Subcutaneous adipose tissue (tissue), 4 donors: Measurements from ENCODE around the gene HS3ST5. TPM values are rescaled to one million over a fixed set of nuclear protein-coding genes. Genes with fewer than 3 reads are reported as not detected.

ENCODE experiments used
- total RNA-seq, 4 donors: library from RNA; depleted of rRNA; stranded (reverse); fragments of >200 nt; gene quantifications; one replicate each; pipeline ENCODE4 v1.1.0, GENCODE V29; 2016
- TF ChIP-seq, protein P1 (sequence below): fragments of 450-650 bp; IDR thresholded peaks from one replicate; pipeline ENCODE4 v1.5.1; 2016; ENCODE audit warnings: low read depth, mild to moderate bottlenecking, control low read depth, antibody characterized with exemption, moderate library complexity

The HS3ST5 gene
- total RNA-seq, 4 donors from 2014 or later: not detected

DNA sequence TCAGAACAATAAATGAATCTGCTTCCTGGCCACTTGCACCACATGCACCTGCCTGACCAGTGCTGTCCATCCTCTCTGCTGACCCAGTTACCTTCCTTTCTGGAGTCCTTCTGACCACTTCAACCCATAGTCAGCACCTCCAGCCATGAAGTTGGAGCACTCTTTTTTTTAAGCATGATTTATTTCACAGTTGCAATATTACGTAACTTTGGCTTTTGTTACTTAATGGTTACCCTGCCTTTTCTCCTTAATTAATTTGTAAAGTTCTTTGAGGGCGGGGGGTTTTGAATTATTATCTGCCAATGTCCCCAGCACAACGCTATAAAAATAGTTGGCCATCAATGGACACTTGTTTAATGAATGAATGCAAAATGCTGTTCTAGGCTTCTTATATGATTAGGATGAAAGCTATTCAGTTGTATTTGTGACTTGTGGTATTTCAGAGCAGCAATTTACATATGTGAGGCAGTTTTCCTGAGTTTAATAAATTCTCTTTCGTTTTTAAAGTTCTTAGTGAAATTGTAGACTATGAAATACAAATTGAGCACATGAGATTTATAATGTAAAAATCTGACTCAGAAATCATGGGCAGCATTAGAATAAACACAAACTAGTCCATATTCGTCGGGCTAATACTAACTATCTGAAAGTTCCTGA, 180.0 kb downstream of the HS3ST5 start:
- TF ChIP-seq, protein P1, sequence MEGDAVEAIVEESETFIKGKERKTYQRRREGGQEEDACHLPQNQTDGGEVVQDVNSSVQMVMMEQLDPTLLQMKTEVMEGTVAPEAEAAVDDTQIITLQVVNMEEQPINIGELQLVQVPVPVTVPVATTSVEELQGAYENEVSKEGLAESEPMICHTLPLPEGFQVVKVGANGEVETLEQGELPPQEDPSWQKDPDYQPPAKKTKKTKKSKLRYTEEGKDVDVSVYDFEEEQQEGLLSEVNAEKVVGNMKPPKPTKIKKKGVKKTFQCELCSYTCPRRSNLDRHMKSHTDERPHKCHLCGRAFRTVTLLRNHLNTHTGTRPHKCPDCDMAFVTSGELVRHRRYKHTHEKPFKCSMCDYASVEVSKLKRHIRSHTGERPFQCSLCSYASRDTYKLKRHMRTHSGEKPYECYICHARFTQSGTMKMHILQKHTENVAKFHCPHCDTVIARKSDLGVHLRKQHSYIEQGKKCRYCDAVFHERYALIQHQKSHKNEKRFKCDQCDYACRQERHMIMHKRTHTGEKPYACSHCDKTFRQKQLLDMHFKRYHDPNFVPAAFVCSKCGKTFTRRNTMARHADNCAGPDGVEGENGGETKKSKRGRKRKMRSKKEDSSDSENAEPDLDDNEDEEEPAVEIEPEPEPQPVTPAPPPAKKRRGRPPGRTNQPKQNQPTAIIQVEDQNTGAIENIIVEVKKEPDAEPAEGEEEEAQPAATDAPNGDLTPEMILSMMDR: no peak

DNA sequence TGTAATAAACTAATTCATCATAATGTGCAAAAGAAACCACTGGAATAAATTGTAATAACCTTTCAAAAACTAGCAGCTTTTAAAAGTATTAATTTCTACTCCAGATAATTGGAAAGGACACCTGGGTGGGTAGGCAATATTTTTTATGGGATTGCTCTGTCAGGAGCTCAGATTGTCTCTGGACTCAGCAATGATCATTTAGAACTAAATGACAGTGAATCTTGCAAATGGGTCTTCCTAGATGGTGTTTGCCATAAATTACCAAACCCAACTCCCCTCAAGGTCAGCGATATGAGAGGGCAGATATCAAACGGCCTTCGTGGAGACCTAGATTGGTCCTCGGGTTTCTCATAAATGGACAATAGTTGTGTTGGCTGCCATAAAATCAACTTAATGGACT, 181.9 kb downstream of the HS3ST5 start:
- TF ChIP-seq, protein P1: no peak

DNA sequence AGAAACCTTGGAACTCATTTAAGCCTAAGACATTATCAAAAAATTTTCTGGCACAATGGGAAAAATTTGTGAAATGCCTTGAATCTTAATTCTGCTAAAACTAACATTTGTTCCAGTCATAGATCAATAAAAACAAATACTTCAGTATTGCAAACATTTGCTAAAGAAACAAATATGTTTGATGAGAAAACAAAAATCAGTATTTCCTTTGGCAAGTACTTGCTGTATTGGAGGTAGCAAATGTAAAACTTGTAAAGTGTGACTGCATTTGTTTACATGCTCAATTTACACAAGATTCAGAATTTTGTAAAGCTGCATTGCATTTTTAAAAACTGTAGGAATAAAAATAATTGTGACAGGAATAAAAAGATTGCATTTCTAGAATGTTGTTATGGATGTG, 183.1 kb downstream of the HS3ST5 start:
- TF ChIP-seq, protein P1: no peak

DNA sequence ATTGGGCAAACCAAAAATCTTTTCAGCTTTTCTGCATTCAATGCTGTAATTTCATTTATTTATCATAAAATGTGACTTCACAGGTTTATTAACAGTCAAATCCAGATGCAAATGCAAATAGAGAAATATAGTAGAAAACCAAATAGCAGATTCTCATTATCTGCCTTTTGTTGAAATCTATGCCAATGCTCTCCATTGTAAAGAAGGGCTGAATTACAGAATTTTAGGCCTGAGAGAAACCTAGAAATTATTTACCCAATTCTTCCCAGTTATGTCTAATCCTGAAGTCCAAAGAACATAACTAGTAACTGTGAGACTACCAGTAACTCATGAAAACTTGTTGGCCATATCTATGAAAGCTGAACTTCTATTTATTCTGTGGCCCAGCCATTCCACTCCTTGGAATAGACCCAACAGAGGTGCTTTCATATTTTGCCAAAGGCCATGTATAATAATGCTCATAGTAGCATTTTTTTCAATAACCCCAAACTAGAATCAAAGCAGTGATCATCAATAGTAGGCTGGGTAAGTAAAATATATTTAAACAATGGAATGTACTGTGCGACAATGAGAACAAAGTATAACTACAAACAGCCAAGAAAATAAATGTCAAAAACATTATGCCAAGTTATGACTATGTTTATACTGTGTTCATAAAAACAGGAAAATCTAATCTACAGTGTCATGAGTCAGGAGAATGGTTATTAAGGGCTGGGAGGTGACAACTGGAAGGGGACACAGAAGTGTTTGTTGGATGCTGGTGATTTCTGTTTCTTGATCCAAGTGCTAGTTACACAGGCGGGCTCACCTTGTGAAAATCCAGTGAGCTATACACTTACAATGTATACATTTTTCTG, 183.8 kb downstream of the HS3ST5 start:
- TF ChIP-seq, protein P1: no peak

DNA sequence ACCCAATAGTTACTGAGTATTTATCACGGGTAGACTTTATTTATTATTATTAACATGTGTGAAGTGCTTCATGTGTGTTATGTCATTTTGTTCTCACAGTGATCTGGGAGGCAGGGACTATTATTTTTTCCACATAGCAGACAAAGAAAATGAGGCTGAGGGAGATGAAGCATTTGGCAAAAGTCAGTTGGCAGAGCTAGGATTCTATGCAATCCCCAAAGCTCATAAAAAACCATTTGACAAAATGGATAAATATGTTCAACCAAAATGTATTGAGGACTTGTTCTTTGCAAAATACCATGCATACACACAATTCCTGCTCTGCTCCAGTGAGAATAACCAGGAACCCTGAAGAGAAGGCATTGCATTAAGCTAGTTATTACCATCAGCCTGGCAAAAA, 184.4 kb downstream of the HS3ST5 start:
- TF ChIP-seq, protein P1: no peak

DNA sequence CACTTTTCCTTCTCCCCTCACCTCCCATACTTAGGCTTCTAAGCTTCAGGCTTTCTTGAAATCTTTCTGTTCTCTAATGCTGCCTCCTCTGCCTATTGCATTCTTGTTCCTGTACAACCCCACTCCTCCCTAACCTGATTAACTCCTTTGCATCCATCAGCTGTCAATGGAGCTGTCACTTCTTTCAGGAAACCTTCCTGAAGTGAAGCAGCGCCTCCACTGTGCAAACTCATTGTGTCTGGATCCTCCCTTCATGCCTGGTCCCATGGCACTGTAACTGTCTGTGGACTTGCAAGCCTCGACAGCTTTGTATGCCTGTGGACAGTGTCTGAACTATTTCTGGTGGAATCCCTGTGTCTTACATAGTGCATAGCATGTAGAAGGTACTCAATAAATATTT, 185.0 kb downstream of the HS3ST5 start:
- TF ChIP-seq, protein P1: no peak

DNA sequence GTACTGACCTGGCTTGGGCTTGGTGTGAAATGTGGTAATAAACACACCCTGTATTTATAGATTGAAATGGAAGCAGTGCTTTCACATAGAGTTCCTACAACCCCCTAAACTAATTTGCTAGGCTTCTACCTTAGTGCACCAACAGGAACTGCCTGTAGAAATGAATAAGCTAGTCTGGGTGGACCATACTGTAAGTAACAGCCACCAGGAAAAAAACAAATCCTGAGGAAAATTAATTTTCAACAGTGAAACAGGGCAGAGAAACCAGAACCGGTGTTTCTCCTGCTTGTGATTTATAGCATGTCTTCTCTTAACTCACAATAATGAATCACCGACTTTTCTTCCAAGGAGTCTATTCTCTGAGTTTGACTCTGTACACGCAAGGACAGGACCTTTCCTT, 187.1 kb downstream of the HS3ST5 start:
- TF ChIP-seq, protein P1: no peak
